ENCODE results near the gene PKD1. TPM values are rescaled to one million over a fixed set of nuclear protein-coding genes. Genes with fewer than 3 reads are reported as not detected.
A peak's percentile ranks its signal among the peaks of the same experiment; 100 is the strongest.

The PKD1 gene
- total RNA-seq, 3 donors from 2014 or later, result 63.9 to 233 (median 80.8) TPM

DNA sequence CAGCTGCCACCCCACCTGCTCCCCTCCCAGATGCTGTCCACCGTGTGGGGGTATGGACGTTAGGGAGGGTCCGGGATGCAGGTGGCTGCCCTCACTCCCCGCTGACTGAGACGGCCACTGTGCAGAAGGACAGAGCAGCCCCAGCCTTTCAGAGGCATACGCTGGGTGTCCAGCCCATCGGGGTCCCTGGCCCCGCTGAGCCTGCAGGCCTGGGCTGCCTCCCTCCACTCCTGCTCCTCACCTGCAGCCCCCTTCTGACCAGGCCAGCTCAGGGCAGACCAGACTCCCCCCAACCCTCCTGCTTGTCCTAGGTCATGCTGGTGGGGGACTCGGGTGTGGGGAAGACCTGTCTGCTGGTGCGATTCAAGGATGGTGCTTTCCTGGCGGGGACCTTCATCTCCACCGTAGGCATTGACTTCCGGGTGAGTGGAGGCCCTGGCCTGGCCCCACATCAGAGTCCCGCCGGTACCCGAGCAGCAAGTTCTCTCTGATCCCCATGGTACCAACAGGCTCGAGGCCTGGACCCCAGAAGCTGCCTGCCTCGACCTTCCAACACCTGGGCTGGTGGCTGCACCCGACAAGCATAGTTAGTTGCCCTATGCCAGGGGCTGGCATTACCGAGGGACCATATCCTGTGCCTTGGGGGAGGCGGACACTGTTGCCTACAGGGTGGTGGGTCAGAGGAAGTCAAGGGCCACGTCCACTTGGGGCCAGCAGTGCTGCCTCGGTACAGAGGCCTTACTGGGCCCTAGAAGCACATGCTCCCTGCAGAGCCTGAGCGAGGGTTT lies 14.1 kb upstream of the PKD1 start:
- no peaks in the 10 kb centered on the region for H3K36me3 ChIP-seq (ENCODE audit: low read depth)
- intact Hi-C loops (cut with DNase I, micrococcal nuclease), result loop anchor here (10.0 kb wide), 1 partner anchor 125 kb away; the partner anchor contains the start of gene NHERF2 (in 2 of the 2)
- H3K4me3 ChIP-seq, result no peak overlapping the region
- no peaks in the 10 kb centered on the region for H3K9me3 ChIP-seq
- H3K4me1 ChIP-seq (ENCODE audit: low read depth), result peaks cover 56% of the 10 kb centered on the region
- ATAC-seq, result no peak
- DNase-seq, result peak in 2 of 3 donors; percentile 49 to 59
- TF ChIP-seq CTCF (IDR thresholded peaks at IDR 0.05), result no peak

GRCh38 chr16:2148714-2149629 lies 13.3 kb upstream of the PKD1 start:
- Histone ChIP-seq H3K9me3 (no peaks in the 10 kb centered on the region), H3K4me1 (ENCODE audit: low read depth) (peaks cover 51% of the 10 kb centered on the region), H3K4me3 (no peak overlapping the region), H3K36me3 (ENCODE audit: low read depth) (no peaks in the 10 kb centered on the region)
- DNase-seq (peak; percentile 18 to 68 (median 68)), ATAC-seq (peak; percentile 2)
- intact Hi-C loops (cut with DNase I, micrococcal nuclease), result loop anchor here in 1 of 2 donors (10.0 kb wide), 1 partner anchor 124 kb away; the partner anchor contains the start of gene NHERF2
- TF ChIP-seq CTCF (IDR thresholded peaks at IDR 0.05), result no peak

DNA sequence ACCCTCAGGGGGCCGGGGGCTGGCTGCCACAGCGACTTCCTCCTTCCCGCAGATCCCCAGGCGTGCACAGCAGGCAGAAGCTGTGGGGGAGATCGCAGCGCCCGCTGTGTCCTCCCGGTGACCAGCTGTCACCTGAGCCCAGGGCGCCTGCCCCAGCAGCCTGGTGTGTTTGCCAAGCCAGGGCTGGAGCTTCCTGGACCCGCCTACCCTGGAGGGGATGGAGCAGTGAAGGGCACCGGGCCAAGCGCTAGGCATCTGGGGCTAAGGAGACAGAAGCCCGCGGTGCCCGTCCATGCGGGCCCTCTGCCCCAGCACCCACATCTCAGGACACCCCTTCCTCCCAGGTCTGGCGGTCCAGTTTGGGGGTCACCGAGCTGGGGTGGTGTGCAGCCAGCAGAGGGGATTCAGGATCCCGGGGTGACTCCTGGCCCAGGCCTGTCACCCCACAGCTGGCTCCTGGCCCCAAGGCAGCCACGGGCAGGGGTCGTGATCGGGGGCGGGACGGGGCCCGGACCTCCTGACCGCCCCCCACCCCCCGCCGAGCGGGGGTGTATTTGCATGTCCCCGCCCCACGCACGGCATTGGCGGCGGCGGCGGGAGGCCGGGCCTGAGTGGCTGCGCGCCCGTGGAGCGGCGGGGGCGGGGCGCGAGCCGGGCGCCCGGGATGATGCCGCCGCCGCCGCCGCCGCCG lies 12.4 kb upstream of the PKD1 start, which contains the start of gene RAB26:
RAB26 (plus strand) TSS at position 645 of the 691 bp plus-strand sequence. CDS start 159 bp downstream, outside the sequence.
- Histone ChIP-seq H3K4me1 (ENCODE audit: low read depth) (peaks cover 42% of the 10 kb centered on the region), H3K9me3 (no peaks in the 10 kb centered on the region), H3K36me3 (ENCODE audit: low read depth) (no peaks in the 10 kb centered on the region), H3K4me3 (no peak within 1 kb of the TSS)
- no peak for TF ChIP-seq CTCF (IDR thresholded peaks at IDR 0.05)
- DNase-seq (peak; percentile 87 to 94 (median 93)), ATAC-seq (peak; percentile 84)
- intact Hi-C loops (cut with DNase I, micrococcal nuclease), result loop anchor here in 1 of 2 donors (10.0 kb wide), 1 partner anchor 123 kb away; the partner anchor contains the start of gene NHERF2

GRCh38 chr16:2147378-2147777 lies 11.7 kb upstream of the PKD1 start:
- Histone ChIP-seq H3K9me3 (no peaks in the 10 kb centered on the region), H3K36me3 (ENCODE audit: low read depth) (no peaks in the 10 kb centered on the region), H3K4me3 (no peak overlapping the region), H3K4me1 (ENCODE audit: low read depth) (peaks cover 35% of the 10 kb centered on the region)
- DNase-seq, result no peak
- no peak for TF ChIP-seq CTCF (IDR thresholded peaks at IDR 0.05)
- intact Hi-C loops (cut with DNase I, micrococcal nuclease), result loop anchor here in 1 of 2 donors (10.0 kb wide), 1 partner anchor 123 kb away; the partner anchor contains the start of gene NHERF2
- no peak for ATAC-seq

- no peak for ATAC-seq
Observed at GRCh38 chr16:2145843-2146242, 10.1 kb upstream of the PKD1 start.

More at GRCh38 chr16:2145843-2146242, 10.1 kb upstream of the PKD1 start:
- no peaks in the 10 kb centered on the region for H3K36me3 ChIP-seq (ENCODE audit: low read depth)
- intact Hi-C loops (cut with DNase I, micrococcal nuclease), result loop anchor here in 1 of 2 donors (10.0 kb wide), 1 partner anchor 121 kb away; the partner anchor contains the start of gene NHERF2
- H3K4me1 ChIP-seq (ENCODE audit: low read depth), result peaks cover 22% of the 10 kb centered on the region
- TF ChIP-seq CTCF (IDR thresholded peaks at IDR 0.05), result no peak
- no peak for DNase-seq
- H3K4me3 ChIP-seq, result no peak overlapping the region
- H3K9me3 ChIP-seq, result no peaks in the 10 kb centered on the region

Data from mucosa of descending colon (tissue), 3 donors.